GM12891 (cell line): ENCODE results near the gene ZC3H18.

Source experiments
- POLR2A ChIP-seq: IDR thresholded peaks from 2 replicates; pipeline ENCODE4 v1.6.1; 2011; ENCODE audit warnings: low read depth, low read length, control low read depth
- POLR2AphosphoS5 ChIP-seq: IDR thresholded peaks from 2 replicates; pipeline ENCODE4 v1.6.1; 2011; ENCODE audit warnings: low read depth, low read length, control low read depth
- TAF1 ChIP-seq: IDR thresholded peaks from 2 replicates; pipeline ENCODE4 v1.6.1; 2011; ENCODE audit warnings: low read depth, low read length, control low read depth

- no peak for TF ChIP-seq POLR2A
- no peak for TF ChIP-seq POLR2AphosphoS5
- no peak for TF ChIP-seq TAF1
Observed at GRCh38 chr16:88614818-88615580, 44.8 kb downstream of the ZC3H18 start.
